ENCODE measurements around the gene SAMMSON.

DNA sequence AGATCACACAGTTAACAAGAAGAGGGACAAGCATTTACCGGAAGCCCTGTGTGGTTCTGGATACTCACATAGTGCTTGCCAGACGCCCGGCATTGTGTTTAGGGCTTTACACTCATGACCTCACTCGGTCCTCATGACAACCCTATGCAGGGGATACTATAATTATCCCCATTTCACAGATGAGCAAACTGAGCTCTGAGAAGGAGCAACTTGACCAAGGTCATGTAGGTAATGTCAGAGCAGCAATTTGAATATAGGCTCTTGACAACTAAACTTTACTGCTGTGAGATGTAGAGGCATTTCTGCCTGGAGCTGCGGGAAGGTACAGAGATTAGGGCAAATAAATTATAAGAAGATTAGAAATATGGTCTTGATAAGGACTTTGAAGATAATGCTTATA lies 70.0 kb downstream of the SAMMSON start:
- TF ChIP-seq POLR2A (IDR thresholded peaks at IDR 0.05) = no peak
- TF ChIP-seq, protein P1, sequence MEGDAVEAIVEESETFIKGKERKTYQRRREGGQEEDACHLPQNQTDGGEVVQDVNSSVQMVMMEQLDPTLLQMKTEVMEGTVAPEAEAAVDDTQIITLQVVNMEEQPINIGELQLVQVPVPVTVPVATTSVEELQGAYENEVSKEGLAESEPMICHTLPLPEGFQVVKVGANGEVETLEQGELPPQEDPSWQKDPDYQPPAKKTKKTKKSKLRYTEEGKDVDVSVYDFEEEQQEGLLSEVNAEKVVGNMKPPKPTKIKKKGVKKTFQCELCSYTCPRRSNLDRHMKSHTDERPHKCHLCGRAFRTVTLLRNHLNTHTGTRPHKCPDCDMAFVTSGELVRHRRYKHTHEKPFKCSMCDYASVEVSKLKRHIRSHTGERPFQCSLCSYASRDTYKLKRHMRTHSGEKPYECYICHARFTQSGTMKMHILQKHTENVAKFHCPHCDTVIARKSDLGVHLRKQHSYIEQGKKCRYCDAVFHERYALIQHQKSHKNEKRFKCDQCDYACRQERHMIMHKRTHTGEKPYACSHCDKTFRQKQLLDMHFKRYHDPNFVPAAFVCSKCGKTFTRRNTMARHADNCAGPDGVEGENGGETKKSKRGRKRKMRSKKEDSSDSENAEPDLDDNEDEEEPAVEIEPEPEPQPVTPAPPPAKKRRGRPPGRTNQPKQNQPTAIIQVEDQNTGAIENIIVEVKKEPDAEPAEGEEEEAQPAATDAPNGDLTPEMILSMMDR (IDR thresholded peaks at IDR 0.05) = no peak
- TF ChIP-seq EP300 (IDR thresholded peaks at IDR 0.05) = no peak
